Erythroblast (primary cell): ENCODE results near the gene ITGAE.
"Not testable (repeated sequence)": the region's sequence is repeated elsewhere in the genome, so short reads cannot be mapped to it uniquely, and the experiment has no call there.

Experiments
- DNase-seq, 2 experiments: peaks; one replicate each; lab custom pipeline; 2025; lab: John Stamatoyannopoulos, UW
- GATA1 ChIP-seq: IDR thresholded peaks from 2 replicates; pipeline ENCODE4 v1.6.1; 2011; ENCODE audit warnings: low read depth, mild to moderate bottlenecking, control low read depth, low read length, moderate library complexity
- POLR2A ChIP-seq: IDR thresholded peaks from 2 replicates; pipeline ENCODE4 v1.6.1; 2011; ENCODE audit warnings: mild to moderate bottlenecking, low read length

Gene ITGAE

GRCh38 chr17:3754458-3755334, 46.3 kb downstream of the ITGAE start:
- no peak for TF ChIP-seq GATA1
- TF ChIP-seq POLR2A, result no peak
- peak; percentile 45 to 51 for DNase-seq

- DNase-seq, result no peak
- no peak for TF ChIP-seq GATA1
- TF ChIP-seq POLR2A, result no peak
These were observed 46.9 kb downstream of the ITGAE start for GRCh38 chr17:3754066-3754457.

GRCh38 chr17:3753624-3754023, 47.4 kb downstream of the ITGAE start:
- DNase-seq, result no peak
- no peak for TF ChIP-seq GATA1
- no peak for TF ChIP-seq POLR2A

- TF ChIP-seq POLR2A, result no peak
- TF ChIP-seq GATA1, result no peak
- no peak for DNase-seq
These were observed 49.2 kb downstream of the ITGAE start for GRCh38 chr17:3751836-3752235.

GRCh38 chr17:3750926-3751325, 50.1 kb downstream of the ITGAE start:
- DNase-seq, result no peak
- TF ChIP-seq GATA1 (no peak), POLR2A (no peak)

GRCh38 chr17:3750296-3750695, 50.7 kb downstream of the ITGAE start:
- no peak for TF ChIP-seq POLR2A
- no peak for TF ChIP-seq GATA1
- DNase-seq, result no peak

- DNase-seq, result no peak
- TF ChIP-seq GATA1 (no peak), POLR2A (no peak)
These were observed 52.4 kb downstream of the ITGAE start for GRCh38 chr17:3748576-3748975.

- TF ChIP-seq GATA1 (no peak), POLR2A (no peak)
- DNase-seq, result no peak
These were observed 53.2 kb downstream of the ITGAE start for GRCh38 chr17:3747805-3748204.

- DNase-seq, result no peak
- TF ChIP-seq GATA1 (no peak), POLR2A (no peak)
These were observed 55.9 kb downstream of the ITGAE start for GRCh38 chr17:3745071-3745470.

GRCh38 chr17:3744014-3744413, 57.0 kb downstream of the ITGAE start:
- DNase-seq, result no peak
- TF ChIP-seq GATA1 (no peak), POLR2A (no peak)

- DNase-seq, result no peak
- TF ChIP-seq POLR2A (no peak), GATA1 (no peak)
These were observed 60.3 kb downstream of the ITGAE start for GRCh38 chr17:3740611-3741073.

- TF ChIP-seq POLR2A, result no peak
- no peak for TF ChIP-seq GATA1
- no peak for DNase-seq
These were observed 61.4 kb downstream of the ITGAE start for GRCh38 chr17:3739422-3740124.

GRCh38 chr17:3738562-3739295, 62.3 kb downstream of the ITGAE start:
- no peak for TF ChIP-seq POLR2A
- no peak for TF ChIP-seq GATA1
- no peak for DNase-seq

- TF ChIP-seq POLR2A (no peak), GATA1 (no peak)
- no peak for DNase-seq
These were observed 65.5 kb downstream of the ITGAE start for GRCh38 chr17:3735515-3735914.

GRCh38 chr17:3734911-3735276, 66.1 kb downstream of the ITGAE start:
- not testable (repeated sequence) for DNase-seq

- no peak for DNase-seq
- no peak for TF ChIP-seq POLR2A
- no peak for TF ChIP-seq GATA1
These were observed 68.8 kb downstream of the ITGAE start for GRCh38 chr17:3732210-3732621.
